ENCODE measurements around the gene MRPS31. TPM values are rescaled to one million over a fixed set of nuclear protein-coding genes. Genes with fewer than 3 reads are reported as not detected.

The MRPS31 gene
- polyA plus RNA-seq, 5 donors, result 42.9 to 61.1 (median 53.3) TPM

Other genes with a start within 250 kb of the MRPS31 start
- 10 to 100 TPM in 4 of 5 donors, 1 to 10 TPM in 1; 9.4 to 13.7 (median 12.6) TPM for gene FOXO1, start 104.5 kb downstream of the MRPS31 start, polyA plus RNA-seq (ENCODE audit: insufficient read depth in 1 of 5, insufficient read length in 5 of 5, low replicate concordance in 1 of 5)
- gene SLC25A15, start 18.4 kb upstream of the MRPS31 start, polyA plus RNA-seq (ENCODE audit: insufficient read depth in 1 of 5, insufficient read length in 5 of 5, low replicate concordance in 1 of 5), result 10 to 100 TPM; 12.2 to 15.5 (median 14.2) TPM
- 10 to 100 TPM; 42.0 to 56.0 (median 48.7) TPM for gene ELF1, start 248.1 kb upstream of the MRPS31 start, polyA plus RNA-seq (ENCODE audit: insufficient read depth in 1 of 5, insufficient read length in 5 of 5, low replicate concordance in 1 of 5)

Data from right lung (tissue), 5 donors.